Transverse colon (tissue), 4 donors: ENCODE data around the gene TRDN.

Experiments used
- CTCF ChIP-seq, 5 experiments: fragments of 200-600 bp in 3 of 5; fragments of 450-650 bp in 2 of 5; sonication (generic) in 3 of 5; IDR thresholded peaks; 1 replicate in 2 of 5; 2 replicates in 3 of 5; pipeline ENCODE4 v1.5.1; 2016 to 2017; ENCODE audit warnings: antibody characterized with exemption in 5 of 5, inconsistent platforms in 3 of 5, mild to moderate bottlenecking in 2 of 5, moderate library complexity in 1 of 5
- EP300 ChIP-seq: sonication (generic); formaldehyde crosslinking; IDR thresholded peaks from one replicate; pipeline ENCODE4 v1.6.1; 2017; ENCODE audit warnings: antibody characterized with exemption, low read depth
- POLR2AphosphoS5 ChIP-seq, 3 donors: sonication (generic); formaldehyde crosslinking; IDR thresholded peaks; one replicate each; pipeline ENCODE4 v1.6.1; 2016; ENCODE audit warnings: antibody characterized with exemption in 3 of 3

GRCh38 chr6:123333000-123333756 is 303.6 kb downstream of the TRDN start:
- no peak for TF ChIP-seq CTCF (IDR thresholded peaks at IDR 0.05)
- TF ChIP-seq POLR2AphosphoS5 (IDR thresholded peaks at IDR 0.05): no peak
- TF ChIP-seq EP300: no peak
